ENCODE results near the gene SDCCAG8.
A peak's percentile ranks its signal among the peaks of the same experiment; 100 is the strongest.

The SDCCAG8 gene

GRCh38 chr1:243254233-243254926 lies 1.5 kb upstream of the SDCCAG8 start:
- DNase-seq (ENCODE audit: low read depth, low spot score), result peak; percentile 58

- DNase-seq (ENCODE audit: low read depth, low spot score), result peak; percentile 99
Observed at GRCh38 chr1:243254927-243255790, 682 bp upstream of the SDCCAG8 start, which contains the start of gene CEP170. TSS of gene CEP170 (minus strand) at chr1:243255281. CDS start at chr1:243225280, 30,001 bp downstream.

- DNase-seq (ENCODE audit: low read depth, low spot score), result no peak
Observed at GRCh38 chr1:243256590-243256989, 749 bp downstream of the SDCCAG8 start.

GRCh38 chr1:243257189-243257588 lies 1.3 kb downstream of the SDCCAG8 start:
- no peak for DNase-seq (ENCODE audit: low read depth, low spot score)

GRCh38 chr1:243258731-243259130 lies 2.9 kb downstream of the SDCCAG8 start:
- no peak for DNase-seq (ENCODE audit: low read depth, low spot score)

GRCh38 chr1:243260221-243260880 lies 4.5 kb downstream of the SDCCAG8 start:
- DNase-seq (ENCODE audit: low read depth, low spot score), result no peak

GRCh38 chr1:243261390-243261789 lies 5.5 kb downstream of the SDCCAG8 start:
- DNase-seq (ENCODE audit: low read depth, low spot score), result no peak

GRCh38 chr1:243264717-243265116 lies 8.9 kb downstream of the SDCCAG8 start:
- DNase-seq (ENCODE audit: low read depth, low spot score), result no peak

- no peak for DNase-seq (ENCODE audit: low read depth, low spot score)
Observed at GRCh38 chr1:243266231-243266630, 10.4 kb downstream of the SDCCAG8 start.

- DNase-seq (ENCODE audit: low read depth, low spot score), result no peak
Observed at GRCh38 chr1:243267471-243267880, 11.6 kb downstream of the SDCCAG8 start.

- no peak for DNase-seq (ENCODE audit: low read depth, low spot score)
Observed at GRCh38 chr1:243267914-243268653, 12.2 kb downstream of the SDCCAG8 start.

GRCh38 chr1:243268751-243269460 lies 13.1 kb downstream of the SDCCAG8 start:
- peak; percentile 18 for DNase-seq (ENCODE audit: low read depth, low spot score)

- no peak for DNase-seq (ENCODE audit: low read depth, low spot score)
Observed at GRCh38 chr1:243269461-243269801, 13.6 kb downstream of the SDCCAG8 start.

GRCh38 chr1:243270097-243270864 lies 14.4 kb downstream of the SDCCAG8 start:
- DNase-seq (ENCODE audit: low read depth, low spot score), result no peak

GRCh38 chr1:243271996-243272395 lies 16.2 kb downstream of the SDCCAG8 start:
- DNase-seq (ENCODE audit: low read depth, low spot score), result no peak

GRCh38 chr1:243272401-243272800 lies 16.6 kb downstream of the SDCCAG8 start:
- DNase-seq (ENCODE audit: low read depth, low spot score), result no peak

- DNase-seq (ENCODE audit: low read depth, low spot score), result no peak
Observed at GRCh38 chr1:243273506-243273905, 17.7 kb downstream of the SDCCAG8 start.

GRCh38 chr1:243273945-243274344 lies 18.1 kb downstream of the SDCCAG8 start:
- DNase-seq (ENCODE audit: low read depth, low spot score), result no peak

GRCh38 chr1:243275316-243275715 lies 19.5 kb downstream of the SDCCAG8 start:
- DNase-seq (ENCODE audit: low read depth, low spot score), result no peak

GRCh38 chr1:243280571-243281129 lies 24.8 kb downstream of the SDCCAG8 start:
- no peak for DNase-seq (ENCODE audit: low read depth, low spot score)

All from ELF-1 (cell line).